ENCODE measurements around the gene INTS3. TPM values are rescaled to one million over a fixed set of nuclear protein-coding genes. Genes with fewer than 3 reads are reported as not detected.
"Not testable (repeated sequence)": the region's sequence is repeated elsewhere in the genome, so short reads cannot be mapped to it uniquely, and the experiment has no call there.

Gene INTS3
- total RNA-seq, 1 experiment from 2014 or later: 44.7 TPM

DNA sequence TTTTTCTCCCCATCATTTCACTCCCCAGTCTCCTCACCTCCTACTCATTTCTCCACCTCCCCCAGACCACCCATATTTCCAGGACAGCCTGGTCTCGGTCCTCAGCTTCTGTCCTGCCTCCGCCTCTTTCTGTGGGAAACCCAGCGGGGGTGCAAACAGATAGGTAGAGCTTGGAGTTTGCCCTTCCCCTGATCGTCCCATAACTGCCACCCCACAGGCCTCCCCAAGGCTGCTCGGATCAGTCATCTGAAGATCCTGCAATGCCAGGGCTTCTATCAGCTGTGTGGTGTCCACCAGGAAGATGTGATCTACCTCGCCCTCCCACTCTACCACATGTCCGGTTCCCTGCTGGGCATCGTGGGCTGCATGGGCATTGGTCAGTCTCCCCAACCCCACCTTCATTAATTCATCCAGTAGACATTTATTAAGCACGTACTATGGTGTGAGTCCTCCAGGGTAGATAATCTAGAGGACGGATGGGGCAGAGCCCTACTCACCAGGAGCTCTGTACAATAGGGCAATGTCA is 49.1 kb downstream of the INTS3 start:
- DNase-seq (ENCODE audit: low spot score): no peak

DNA sequence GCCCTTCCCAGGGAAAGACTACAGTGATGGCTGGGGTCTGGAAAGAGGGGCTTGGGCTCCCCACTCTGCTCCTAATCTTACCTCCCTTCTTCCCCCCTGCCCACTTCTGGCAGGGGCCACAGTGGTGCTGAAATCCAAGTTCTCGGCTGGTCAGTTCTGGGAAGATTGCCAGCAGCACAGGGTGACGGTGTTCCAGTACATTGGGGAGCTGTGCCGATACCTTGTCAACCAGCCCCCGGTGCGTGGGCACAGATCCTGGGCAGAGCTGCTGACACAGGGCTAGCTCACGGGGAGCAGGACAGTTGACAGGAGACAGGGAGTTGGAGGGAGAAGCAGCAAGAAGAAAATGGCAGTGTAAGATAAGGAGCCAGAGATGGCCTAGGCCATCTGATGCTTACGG is 49.8 kb downstream of the INTS3 start:
- DNase-seq (ENCODE audit: low spot score): no peak

DNA sequence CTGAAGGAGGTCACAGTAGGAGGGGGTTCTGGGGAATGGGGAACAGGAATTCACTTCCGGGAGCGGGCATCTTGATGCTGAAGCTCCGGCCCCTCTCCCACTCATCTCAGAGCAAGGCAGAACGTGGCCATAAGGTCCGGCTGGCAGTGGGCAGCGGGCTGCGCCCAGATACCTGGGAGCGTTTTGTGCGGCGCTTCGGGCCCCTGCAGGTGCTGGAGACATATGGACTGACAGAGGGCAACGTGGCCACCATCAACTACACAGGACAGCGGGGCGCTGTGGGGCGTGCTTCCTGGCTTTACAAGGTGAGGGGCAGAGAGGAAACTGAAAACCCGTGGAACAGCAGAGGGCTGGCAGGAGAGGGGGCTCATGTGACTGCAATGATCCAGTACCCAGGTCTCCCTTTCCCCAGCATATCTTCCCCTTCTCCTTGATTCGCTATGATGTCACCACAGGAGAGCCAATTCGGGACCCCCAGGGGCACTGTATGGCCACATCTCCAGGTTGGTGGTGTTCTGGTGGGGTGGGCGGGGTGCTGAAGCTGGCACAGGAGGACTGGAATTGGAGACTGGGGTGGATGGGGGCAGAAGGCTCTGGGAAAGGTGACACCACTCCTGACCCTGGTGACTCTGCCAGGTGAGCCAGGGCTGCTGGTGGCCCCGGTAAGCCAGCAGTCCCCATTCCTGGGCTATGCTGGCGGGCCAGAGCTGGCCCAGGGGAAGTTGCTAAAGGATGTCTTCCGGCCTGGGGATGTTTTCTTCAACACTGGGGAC is 50.4 kb downstream of the INTS3 start:
- DNase-seq (ENCODE audit: low spot score): no peak

DNA sequence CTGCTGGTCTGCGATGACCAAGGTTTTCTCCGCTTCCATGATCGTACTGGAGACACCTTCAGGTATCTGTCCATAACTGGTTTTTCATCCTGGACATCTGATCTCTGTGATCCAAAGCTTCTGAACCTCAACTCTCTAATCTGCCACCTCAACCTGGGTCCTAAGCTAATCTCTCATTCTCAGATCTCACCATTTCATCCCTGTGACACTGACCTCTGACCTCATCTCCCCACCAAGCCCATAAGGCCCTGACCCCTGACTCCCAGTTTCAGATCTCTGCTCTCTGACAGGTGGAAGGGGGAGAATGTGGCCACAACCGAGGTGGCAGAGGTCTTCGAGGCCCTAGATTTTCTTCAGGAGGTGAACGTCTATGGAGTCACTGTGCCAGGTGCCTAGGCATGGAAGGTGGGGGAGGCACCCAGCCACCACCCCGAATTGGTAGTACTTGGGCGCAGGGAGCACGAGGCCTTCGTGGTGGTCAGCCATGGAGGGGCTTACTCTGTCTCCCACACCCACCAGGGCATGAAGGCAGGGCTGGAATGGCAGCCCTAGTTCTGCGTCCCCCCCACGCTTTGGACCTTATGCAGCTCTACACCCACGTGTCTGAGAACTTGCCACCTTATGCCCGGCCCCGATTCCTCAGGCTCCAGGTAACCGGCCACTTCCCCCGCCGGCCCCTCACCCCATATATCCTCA is 51.1 kb downstream of the INTS3 start:
- DNase-seq (ENCODE audit: low spot score): no peak

DNA sequence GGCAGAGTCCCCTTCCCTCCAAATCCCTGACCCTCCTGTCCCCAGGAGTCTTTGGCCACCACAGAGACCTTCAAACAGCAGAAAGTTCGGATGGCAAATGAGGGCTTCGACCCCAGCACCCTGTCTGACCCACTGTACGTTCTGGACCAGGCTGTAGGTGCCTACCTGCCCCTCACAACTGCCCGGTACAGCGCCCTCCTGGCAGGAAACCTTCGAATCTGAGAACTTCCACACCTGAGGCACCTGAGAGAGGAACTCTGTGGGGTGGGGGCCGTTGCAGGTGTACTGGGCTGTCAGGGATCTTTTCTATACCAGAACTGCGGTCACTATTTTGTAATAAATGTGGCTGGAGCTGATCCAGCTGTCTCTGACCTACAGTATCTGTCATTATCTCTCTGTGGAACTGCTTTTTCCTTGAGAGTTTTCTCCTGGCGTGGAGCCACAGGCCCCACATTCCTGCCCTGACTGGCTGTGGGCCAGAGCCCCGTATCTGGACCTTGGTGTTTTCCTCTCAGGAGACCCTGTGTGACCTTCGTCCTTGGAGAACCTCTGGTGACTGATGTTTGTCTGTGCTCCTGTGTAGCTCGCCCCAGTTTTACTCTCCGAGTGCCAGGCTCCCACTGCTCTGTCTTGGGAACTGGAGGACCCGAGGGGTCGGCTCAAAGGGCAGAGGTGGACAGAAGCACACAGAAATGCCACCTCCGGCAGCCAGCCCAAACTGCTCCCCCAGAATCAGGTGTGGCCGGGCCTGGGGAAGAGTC is 52.1 kb downstream of the INTS3 start:
- no peak for DNase-seq (ENCODE audit: low spot score)

DNA sequence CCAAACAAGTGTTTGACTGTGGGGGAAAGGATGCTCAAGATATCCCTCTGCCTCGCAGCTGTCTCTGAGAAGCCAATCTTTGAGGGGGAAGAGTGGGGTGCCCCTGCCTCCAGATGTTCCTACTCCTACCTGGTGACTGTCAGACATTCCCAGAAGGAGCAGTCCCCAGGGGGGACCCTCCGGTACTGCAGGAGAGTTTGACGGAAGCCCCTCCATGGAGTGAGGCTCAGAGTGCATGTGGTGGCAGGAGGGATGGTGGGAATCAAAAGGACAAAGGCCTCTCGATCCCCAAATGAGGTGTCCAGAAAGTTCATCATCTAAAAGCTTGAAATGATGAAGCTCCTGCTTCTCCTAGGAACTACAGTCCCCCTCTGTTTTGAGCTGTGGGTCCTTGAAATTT is 52.7 kb downstream of the INTS3 start:
- no peak for DNase-seq (ENCODE audit: low spot score)

DNA sequence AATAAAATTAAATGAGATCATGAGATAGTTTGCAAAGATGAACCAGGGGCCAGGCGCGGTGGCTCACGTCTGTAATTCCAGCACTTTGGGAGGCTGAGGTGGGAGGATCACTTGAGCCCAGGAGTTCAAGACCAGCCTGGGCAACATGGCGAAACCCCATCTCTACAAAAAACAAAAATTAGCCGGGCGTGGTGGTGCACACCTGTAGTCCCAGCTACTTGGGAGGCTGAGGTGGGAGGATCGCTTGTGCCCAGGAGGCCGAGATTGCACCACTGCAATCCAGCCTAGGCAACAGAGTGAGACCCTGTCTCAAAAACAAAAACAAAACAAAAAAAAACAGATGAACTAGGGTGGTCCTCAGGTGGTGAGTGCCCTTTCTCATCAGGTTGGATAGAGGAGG is 54.8 kb downstream of the INTS3 start:
- not testable (repeated sequence) for DNase-seq (ENCODE audit: low spot score)

DNA sequence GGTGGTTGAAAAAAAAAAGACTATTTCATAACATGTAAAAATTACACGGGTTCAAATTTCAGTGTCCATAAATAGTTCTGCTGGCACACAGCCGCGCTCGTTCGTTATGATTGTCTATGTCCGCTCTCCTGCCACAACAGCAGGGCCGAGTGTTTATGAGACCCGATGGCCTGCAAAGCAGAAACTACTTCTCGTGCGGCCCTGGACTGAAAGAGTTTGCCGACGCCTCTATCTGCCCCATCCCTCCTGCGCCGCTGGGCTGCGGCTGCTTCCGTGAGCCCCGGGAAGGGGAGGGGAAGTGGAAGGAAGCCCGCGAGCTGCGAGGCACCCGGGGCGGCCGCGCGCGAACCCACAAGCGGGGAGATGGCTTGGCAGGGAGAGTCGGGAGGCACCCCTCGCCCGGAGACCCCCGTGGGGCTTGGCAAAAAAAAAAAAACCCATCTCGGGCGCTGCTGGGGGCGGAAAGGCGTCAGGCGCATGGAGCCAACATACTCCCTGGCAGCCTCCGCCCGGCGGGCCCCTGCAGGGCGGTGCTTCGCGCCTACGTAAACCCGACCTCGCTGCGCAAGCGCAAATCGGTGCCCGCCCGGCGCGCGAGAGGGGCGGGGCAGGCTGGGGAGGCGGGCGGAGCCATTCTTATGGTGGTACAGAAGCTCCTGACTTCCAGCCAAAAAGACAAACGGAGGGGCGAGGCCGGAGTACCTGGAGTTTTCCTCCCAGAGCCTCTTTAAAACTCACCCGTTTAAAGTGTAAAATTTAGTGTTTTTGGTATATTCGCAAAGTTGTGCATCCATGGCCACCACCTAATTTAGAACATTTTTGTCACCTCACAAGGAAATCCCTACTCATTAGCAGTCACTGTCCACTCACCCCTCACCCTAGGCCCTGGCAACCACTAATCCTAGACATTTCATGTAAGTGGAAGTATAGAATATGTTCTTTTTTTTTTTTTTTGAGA is 55.7 kb downstream of the INTS3 start:
- peak; percentile 78 for DNase-seq (ENCODE audit: low spot score)

DNA sequence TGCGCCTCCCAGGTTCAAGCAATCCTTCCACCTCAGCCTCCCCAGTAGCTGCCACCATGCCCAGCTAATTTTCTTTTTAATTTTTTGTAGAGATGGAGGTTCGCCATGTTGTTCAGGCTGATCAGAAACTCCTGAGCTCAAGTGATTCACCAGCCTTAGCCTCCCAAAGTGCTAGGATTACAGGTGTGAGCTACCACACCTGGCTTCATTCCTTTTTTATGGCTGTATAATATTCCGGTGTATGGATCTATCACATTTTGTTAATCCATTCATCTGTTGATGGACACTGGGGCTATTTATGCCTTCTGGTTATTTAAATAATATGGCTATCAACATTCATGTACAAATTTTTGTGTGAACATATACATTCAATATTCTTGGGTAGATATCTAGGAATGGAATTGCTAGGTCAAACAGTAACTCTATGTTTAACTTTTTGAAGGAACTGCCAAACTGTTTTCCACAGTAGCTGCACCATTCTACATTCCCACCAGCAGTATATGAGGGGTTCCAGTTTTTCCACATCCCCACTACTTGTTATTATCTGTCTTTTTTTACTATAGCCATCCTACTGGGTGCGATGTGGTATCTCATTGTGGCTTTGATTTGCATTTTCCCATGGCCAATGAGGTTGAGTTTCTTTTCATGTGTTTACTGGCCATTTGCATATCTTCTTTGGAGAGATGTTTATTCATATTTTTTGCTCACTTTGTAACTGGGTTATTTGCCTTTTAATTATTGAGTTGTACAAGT is 58.4 kb downstream of the INTS3 start:
- no peak for DNase-seq (ENCODE audit: low spot score)

DNA sequence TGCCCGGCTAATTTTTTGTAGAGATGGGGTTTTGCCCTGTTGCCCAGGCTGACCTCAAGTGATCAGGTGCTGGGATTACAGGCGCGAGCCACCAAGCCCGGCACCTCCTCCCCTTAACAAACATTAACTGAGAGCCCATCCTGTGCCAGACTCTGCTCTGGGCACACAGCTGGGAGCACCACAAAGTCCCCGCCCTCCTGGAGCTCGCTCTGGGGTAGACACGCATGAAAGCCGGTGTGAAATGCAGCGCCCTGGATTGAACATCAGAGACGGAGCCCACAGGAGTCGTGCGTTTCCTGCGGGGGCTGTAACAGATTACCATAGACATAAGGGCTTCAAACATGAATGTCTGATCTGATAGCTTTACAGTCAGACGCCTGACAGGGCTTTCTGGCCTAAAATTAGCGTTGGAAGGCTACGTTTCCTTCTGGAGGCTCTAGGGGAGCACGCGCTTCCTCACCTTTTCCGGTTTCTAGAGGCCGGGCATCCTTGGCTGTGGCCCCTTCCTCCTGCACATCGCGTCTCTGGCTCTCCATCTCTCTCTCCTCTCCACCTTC is 61.7 kb downstream of the INTS3 start:
- DNase-seq (ENCODE audit: low spot score): no peak

DNA sequence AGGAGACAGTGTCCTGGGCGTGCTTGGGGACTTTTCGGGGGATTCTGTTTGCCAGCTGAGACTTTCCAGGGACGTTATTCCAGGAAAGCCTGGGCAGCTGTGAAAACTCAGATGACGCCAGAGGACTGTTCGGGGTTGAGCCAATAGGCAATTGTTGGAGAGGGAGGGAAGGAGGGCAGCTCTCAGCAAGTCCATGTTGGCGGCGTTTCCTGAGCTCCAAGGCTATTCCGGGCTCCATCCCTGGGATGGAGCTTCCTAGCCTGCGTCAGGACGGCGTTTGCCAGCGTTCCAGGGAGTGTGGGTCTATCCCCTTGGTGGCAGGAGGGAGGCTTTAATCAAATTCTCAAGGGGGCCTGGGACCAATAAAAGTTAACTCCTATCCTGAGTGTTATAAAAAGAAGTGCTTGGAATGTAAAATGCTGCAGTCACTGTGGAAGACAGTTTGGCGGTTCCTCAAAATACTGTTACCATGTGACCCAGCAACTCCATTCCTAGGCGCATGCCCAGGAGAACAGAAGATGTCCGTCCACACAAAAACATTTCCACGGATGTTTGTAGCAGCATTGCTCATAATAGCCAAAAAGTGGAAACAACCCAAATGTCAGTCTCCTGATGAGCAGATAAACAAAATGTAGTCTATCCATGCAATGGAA is 62.6 kb downstream of the INTS3 start:
- DNase-seq (ENCODE audit: low spot score): no peak

DNA sequence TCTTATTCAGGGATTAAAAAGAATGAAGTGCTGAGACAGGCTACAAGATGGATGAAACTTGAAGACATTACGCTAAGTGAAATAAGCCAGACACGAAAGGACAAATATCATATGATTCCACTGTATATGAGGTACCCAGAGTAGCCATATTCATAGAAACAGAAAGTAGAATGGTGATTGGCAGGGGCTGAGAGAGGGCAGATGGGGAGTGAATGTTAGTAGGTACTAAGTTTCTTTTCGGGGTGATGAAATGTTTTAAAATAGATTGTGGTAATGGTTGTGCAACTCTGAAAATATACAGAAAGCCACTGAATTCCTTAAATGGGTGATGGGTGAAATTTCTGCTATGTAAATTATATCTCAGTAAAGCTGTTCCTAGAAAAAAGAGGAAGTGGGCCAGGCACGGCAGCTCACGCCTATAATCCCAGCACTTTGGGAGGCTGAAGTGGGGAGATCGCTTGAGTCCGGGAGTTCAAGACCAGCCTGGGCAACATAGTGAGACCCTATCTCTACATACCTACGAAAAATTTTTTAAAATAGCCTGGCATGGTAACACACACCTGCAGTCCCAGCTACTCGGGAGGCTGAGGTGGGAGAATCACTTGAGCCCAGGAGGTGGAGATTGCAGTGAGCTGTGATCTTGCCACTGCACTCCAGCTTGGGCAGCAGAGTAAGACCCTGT is 63.3 kb downstream of the INTS3 start:
- DNase-seq (ENCODE audit: low spot score): peak; percentile 75

DNA sequence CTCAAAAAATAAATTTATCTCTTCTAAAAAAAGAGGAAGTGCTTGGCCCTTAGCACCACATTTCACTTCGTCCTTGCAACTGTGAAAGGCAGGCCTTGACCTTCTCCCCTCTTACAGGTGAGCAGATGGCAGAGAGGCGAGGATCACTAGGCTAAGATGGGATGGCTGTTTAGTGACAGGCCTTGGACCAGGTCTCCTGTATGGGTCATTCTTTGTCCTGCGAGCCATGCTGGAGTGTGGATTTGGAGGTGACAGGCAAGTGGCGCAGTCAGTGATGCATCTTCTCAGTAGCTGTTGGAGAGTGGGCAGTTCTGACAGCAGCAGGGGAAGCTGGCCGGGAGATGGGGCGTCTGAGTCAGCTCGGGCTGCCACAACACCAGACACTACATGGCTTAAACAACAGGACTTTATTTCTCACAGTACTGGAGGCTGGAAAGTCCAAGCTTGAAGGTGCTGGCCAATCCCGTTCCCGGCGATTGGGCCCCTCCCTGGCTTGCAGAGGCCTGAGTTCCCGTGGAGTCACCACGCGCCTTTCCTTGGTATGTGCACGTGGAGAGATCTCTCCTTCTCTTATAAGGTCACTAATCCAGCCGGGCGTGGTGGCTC is 63.9 kb downstream of the INTS3 start:
- peak; percentile 81 for DNase-seq (ENCODE audit: low spot score)

DNA sequence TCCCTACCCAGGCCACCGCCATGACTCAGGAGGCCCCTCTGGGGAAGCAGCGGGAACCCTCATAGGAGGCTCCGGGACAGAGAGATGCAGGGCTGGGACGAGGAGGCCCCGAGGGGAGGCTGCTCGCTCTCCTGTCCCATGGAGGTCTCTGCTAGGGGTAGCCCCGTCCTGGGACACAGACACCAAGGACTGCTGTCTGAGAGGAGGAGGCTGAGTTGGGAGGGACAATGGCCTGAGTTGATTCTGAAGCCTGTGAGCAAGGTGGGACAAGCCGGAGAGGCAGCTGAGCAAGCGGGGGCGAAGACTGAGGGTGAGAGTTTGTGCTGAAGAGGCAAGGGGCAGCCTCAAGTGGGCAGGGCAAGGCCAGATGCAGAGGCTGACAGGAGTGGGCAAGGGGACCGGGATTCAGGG is 64.8 kb downstream of the INTS3 start:
- DNase-seq (ENCODE audit: low spot score): no peak

DNA sequence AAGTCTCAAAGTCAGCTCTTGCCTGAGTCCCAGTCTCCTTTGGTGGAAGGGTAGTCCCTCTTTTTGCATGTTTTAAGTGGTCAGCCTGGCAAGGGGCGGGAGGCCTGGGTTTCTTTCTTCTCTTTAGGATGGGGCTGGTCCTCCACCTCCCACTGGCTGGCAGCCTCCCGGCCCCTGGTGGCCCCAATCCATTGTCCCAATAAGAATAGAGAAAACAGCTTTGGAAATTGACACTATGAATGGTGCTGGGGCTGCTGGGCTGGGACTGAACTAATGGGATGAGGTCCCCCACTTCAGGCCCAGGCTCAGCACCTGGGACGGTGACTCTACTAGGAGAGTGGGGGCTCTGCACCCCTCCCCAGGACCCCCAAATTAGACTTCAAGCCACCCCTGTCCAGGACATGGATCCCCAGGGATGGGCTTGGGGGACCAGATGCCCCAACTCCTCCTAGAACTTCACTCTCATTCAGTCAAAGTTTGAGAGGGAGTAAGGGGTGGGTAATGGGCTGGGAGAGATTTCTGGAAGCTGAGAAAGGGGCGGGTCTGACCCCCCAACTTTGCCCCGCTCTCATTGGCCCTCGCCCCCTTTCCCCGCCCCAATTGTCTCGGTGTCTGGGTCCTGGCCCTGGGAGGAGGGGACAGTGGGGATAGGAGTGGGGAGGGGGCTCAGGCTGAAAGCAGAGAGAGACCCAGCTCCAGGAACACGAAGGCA is 65.6 kb downstream of the INTS3 start:
- DNase-seq (ENCODE audit: low spot score): no peak

DNA sequence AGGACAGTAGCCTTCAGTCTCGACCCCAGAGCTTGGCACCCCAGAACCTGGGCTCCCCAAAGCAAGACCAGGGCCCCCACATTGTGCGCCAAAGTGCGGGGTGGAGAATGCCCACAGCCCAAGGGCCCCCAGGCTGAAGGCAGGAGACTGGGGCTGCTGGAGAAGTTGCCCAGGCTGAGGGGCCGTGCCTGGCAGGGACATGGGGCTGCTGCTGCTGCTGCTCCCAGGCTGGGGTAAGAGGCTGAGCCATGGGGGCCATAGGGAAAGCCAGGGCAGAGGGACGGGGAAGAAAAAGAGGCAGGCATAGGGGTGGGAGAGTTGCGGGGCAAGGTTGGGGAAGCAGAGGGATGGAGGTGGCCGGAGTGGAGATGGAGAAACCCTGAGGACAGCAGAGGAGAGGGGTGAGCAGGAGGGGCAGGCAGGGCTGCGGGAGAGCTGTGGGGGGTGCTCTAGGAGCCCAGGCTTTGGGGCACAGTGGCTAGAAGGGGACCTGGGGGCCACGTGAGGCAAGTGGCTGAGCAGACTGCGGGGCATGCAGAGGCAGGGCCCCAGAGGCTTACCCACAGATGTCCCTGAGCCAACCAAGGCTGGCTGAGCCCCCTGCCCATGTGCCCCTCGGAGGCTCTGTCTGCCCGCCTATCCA is 66.2 kb downstream of the INTS3 start:
- DNase-seq (ENCODE audit: low spot score): no peak

DNA sequence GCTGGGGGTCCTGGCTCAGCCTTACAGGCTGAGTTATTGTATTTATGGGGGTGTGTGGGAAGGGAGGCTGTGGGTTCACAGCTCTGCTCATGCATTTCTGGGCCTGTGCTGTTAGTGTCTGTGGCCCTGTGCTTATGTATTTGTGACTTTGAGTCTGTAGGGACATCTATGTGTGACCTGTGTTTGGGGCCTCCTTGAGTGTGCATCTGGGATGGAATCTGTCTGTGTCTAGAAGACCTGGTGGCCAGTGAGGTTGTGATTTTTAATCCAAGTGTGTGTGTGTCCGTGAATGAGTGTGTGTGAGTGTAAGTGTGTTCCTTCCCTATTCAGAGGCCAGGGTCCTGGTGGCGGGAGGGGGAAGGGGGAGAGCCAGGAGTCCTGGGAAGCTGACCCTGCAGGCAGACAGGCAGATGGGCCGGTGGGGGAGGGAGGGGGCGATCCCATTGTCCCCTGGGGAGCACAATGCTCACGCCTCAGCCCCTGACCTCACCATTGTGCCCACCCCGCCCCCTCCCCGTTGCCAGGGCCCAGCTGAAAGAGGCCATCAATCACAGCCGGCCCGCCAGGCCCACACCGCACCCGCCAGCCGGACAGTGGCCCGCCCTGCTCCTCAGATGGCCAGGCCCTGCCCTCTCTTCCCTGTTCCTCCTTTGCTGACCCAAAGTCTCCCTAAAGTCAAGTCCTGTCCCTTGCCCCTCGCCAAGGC is 66.9 kb downstream of the INTS3 start:
- no peak for DNase-seq (ENCODE audit: low spot score)

Data from A172 (cell line).